ENCODE data around the gene TIMM21.

TIMM21 gene

GRCh38 chr18:74147779-74148542 is at the start of gene TIMM21, which contains the start of gene FBXO15:
Gene TIMM21 (plus strand): TSS chr18:74148523. CDS start chr18:74148809, 286 bp downstream.
Gene FBXO15 (minus strand): TSS chr18:74147834. CDS start chr18:74147785, 49 bp downstream.
- DNase-seq (ENCODE audit: low read depth): peak; percentile 95

- DNase-seq (ENCODE audit: low read depth): no peak
Measured at GRCh38 chr18:74108460-74108859, 39.9 kb upstream of the TIMM21 start.

- DNase-seq (ENCODE audit: low read depth): no peak
Measured at GRCh38 chr18:74110149-74110548, 38.2 kb upstream of the TIMM21 start.

GRCh38 chr18:74110976-74111375 is 37.3 kb upstream of the TIMM21 start:
- DNase-seq (ENCODE audit: low read depth): no peak

GRCh38 chr18:74113711-74114110 is 34.6 kb upstream of the TIMM21 start:
- no peak for DNase-seq (ENCODE audit: low read depth)

- no peak for DNase-seq (ENCODE audit: low read depth)
Measured at GRCh38 chr18:74114116-74114515, 34.2 kb upstream of the TIMM21 start.

- no peak for DNase-seq (ENCODE audit: low read depth)
Measured at GRCh38 chr18:74115046-74115445, 33.3 kb upstream of the TIMM21 start.

- no peak for DNase-seq (ENCODE audit: low read depth)
Measured at GRCh38 chr18:74116633-74117554, 31.4 kb upstream of the TIMM21 start.

GRCh38 chr18:74123200-74123599 is 25.1 kb upstream of the TIMM21 start:
- DNase-seq (ENCODE audit: low read depth): no peak

- no peak for DNase-seq (ENCODE audit: low read depth)
Measured at GRCh38 chr18:74124642-74125041, 23.7 kb upstream of the TIMM21 start.

GRCh38 chr18:74126684-74127655 is 21.4 kb upstream of the TIMM21 start:
- no peak for DNase-seq (ENCODE audit: low read depth)

GRCh38 chr18:74128159-74128558 is 20.2 kb upstream of the TIMM21 start:
- no peak for DNase-seq (ENCODE audit: low read depth)

GRCh38 chr18:74131124-74131523 is 17.2 kb upstream of the TIMM21 start:
- no peak for DNase-seq (ENCODE audit: low read depth)

- no peak for DNase-seq (ENCODE audit: low read depth)
Measured at GRCh38 chr18:74132201-74132600, 16.1 kb upstream of the TIMM21 start.

- no peak for DNase-seq (ENCODE audit: low read depth)
Measured at GRCh38 chr18:74137920-74138538, 10.3 kb upstream of the TIMM21 start.

- DNase-seq (ENCODE audit: low read depth): no peak
Measured at GRCh38 chr18:74139411-74139810, 8.9 kb upstream of the TIMM21 start.

GRCh38 chr18:74139888-74140287 is 8.4 kb upstream of the TIMM21 start:
- no peak for DNase-seq (ENCODE audit: low read depth)

GRCh38 chr18:74140582-74140981 is 7.7 kb upstream of the TIMM21 start:
- DNase-seq (ENCODE audit: low read depth): no peak

GRCh38 chr18:74141667-74142066 is 6.7 kb upstream of the TIMM21 start:
- DNase-seq (ENCODE audit: low read depth): no peak

GRCh38 chr18:74142252-74142651 is 6.1 kb upstream of the TIMM21 start:
- no peak for DNase-seq (ENCODE audit: low read depth)

- DNase-seq (ENCODE audit: low read depth): no peak
Measured at GRCh38 chr18:74146756-74147155, 1.6 kb upstream of the TIMM21 start.

- DNase-seq (ENCODE audit: low read depth): no peak
Measured at GRCh38 chr18:74147491-74147778, 888 bp upstream of the TIMM21 start.

All from stimulated activated CD8-positive, alpha-beta memory T cell treated with anti-CD3 and anti-CD28 coated beads, Interleukin-4, amount 100 ng/mL, for 24 hours (primary cell).